IPS-18c (cell line): ENCODE results near the gene GSTK1.
"Not testable (repeated sequence)": the region's sequence is repeated elsewhere in the genome, so short reads cannot be mapped to it uniquely, and the experiment has no call there.

Experiments
- H3K4me3 ChIP-seq: 2 replicates; pipeline ENCODE4 v1.7.0; 2013; ENCODE audit warnings: low read depth, mild to moderate bottlenecking, low read length, moderate library complexity; ENCODE audit not compliant: insufficient read depth
- H3K9me3 ChIP-seq: one replicate; pipeline ENCODE4 v1.6.1; 2013; ENCODE audit warnings: mild to moderate bottlenecking, low read length, moderate library complexity; ENCODE audit not compliant: control insufficient read depth, insufficient read depth

The GSTK1 gene

GRCh38 chr7:143256932-143257331 lies 6.3 kb upstream of the GSTK1 start:
- Histone ChIP-seq H3K4me3 (no peak overlapping the region), H3K9me3 (no peaks in the 10 kb centered on the region)

GRCh38 chr7:143257501-143257900 lies 5.7 kb upstream of the GSTK1 start:
- H3K9me3 ChIP-seq: no peaks in the 10 kb centered on the region
- H3K4me3 ChIP-seq: no peak overlapping the region

GRCh38 chr7:143258831-143259230 lies 4.4 kb upstream of the GSTK1 start:
- H3K9me3 ChIP-seq: no peaks in the 10 kb centered on the region
- H3K4me3 ChIP-seq: no peak overlapping the region

- no peaks in the 10 kb centered on the region for H3K9me3 ChIP-seq
Measured at GRCh38 chr7:143259765-143260164, 3.5 kb upstream of the GSTK1 start.

GRCh38 chr7:143261901-143262300 lies 1.3 kb upstream of the GSTK1 start:
- Histone ChIP-seq H3K4me3 (no peak overlapping the region), H3K9me3 (no peaks in the 10 kb centered on the region)

More at GRCh38 chr7:143259765-143260164, 3.5 kb upstream of the GSTK1 start:
- no peak overlapping the region for H3K4me3 ChIP-seq

GRCh38 chr7:143264196-143264568 lies 941 bp downstream of the GSTK1 start:
- peak overlapping the region; percentile 95 for H3K4me3 ChIP-seq

GRCh38 chr7:143265017-143265693 lies 1.9 kb downstream of the GSTK1 start:
- Histone ChIP-seq H3K4me3 (no peak overlapping the region), H3K9me3 (no peaks in the 10 kb centered on the region)

More at GRCh38 chr7:143264196-143264568, 941 bp downstream of the GSTK1 start:
- not testable (repeated sequence) for H3K9me3 ChIP-seq

- Histone ChIP-seq H3K9me3 (no peaks in the 10 kb centered on the region), H3K4me3 (no peak overlapping the region)
Measured at GRCh38 chr7:143269251-143269650, 6.0 kb downstream of the GSTK1 start.

GRCh38 chr7:143271240-143271639 lies 8.0 kb downstream of the GSTK1 start:
- Histone ChIP-seq H3K4me3 (no peak overlapping the region), H3K9me3 (no peaks in the 10 kb centered on the region)

- H3K4me3 ChIP-seq: no peak overlapping the region
- H3K9me3 ChIP-seq: no peaks in the 10 kb centered on the region
Measured at GRCh38 chr7:143272871-143273270, 9.6 kb downstream of the GSTK1 start.

- H3K4me3 ChIP-seq: no peak overlapping the region
- no peaks in the 10 kb centered on the region for H3K9me3 ChIP-seq
Measured at GRCh38 chr7:143279186-143280098, 16.2 kb downstream of the GSTK1 start.

- Histone ChIP-seq H3K4me3 (no peak overlapping the region), H3K9me3 (no peaks in the 10 kb centered on the region)
Measured at GRCh38 chr7:143280160-143280559, 16.9 kb downstream of the GSTK1 start.

- no peak overlapping the region for H3K4me3 ChIP-seq
- H3K9me3 ChIP-seq: no peaks in the 10 kb centered on the region
Measured at GRCh38 chr7:143280566-143280965, 17.3 kb downstream of the GSTK1 start.

GRCh38 chr7:143281529-143281928 lies 18.3 kb downstream of the GSTK1 start:
- no peak overlapping the region for H3K4me3 ChIP-seq
- H3K9me3 ChIP-seq: no peaks in the 10 kb centered on the region

GRCh38 chr7:143282124-143282523 lies 18.9 kb downstream of the GSTK1 start:
- H3K9me3 ChIP-seq: no peaks in the 10 kb centered on the region
- H3K4me3 ChIP-seq: no peak overlapping the region

GRCh38 chr7:143283381-143283780 lies 20.1 kb downstream of the GSTK1 start:
- peak overlapping the region; percentile 16; the same call in 1 of the 2 replicates for H3K4me3 ChIP-seq
- peaks cover 4% of the 10 kb centered on the region for H3K9me3 ChIP-seq

GRCh38 chr7:143284591-143285469 lies 21.6 kb downstream of the GSTK1 start, which contains the start of gene TMEM139:
TMEM139 (plus strand) TSS chr7:143284958; CDS start chr7:143285958, 1,000 bp downstream.
- H3K4me3 ChIP-seq: peak within 1 kb of the TSS; percentile 43

More at GRCh38 chr7:143284591-143285469, 21.6 kb downstream of the GSTK1 start, which contains the start of gene TMEM139:
- peaks cover 6% of the 10 kb centered on the region for H3K9me3 ChIP-seq
